ENCODE results near the gene ABHD14A.

- TF ChIP-seq CREM (CRISPR knock-in tag; IDR thresholded peaks at IDR 0.05) (no peak), SMAD4 (CRISPR knock-in tag; IDR thresholded peaks at IDR 0.05) (no peak), CTCF (IDR thresholded peaks at IDR 0.05) (no peak), NR1H2 (CRISPR knock-in tag; IDR thresholded peaks at IDR 0.05) (no peak), SP1 (CRISPR knock-in tag; conservative IDR thresholded peaks at IDR 0.05) (no peak), JUN (CRISPR knock-in tag; IDR thresholded peaks at IDR 0.05) (no peak)
Observed at GRCh38 chr3:51963951-51964451, 10.9 kb upstream of the ABHD14A start.
